H9 (cell line): Measurements from ENCODE around the gene MPL. TPM values are rescaled to one million over a fixed set of nuclear protein-coding genes. Genes with fewer than 3 reads are reported as not detected.

Experiments
- DNase-seq: peaks from one replicate; pipeline ENCODE4 v3.0.0-alpha.2; 2017
- H2AFZ ChIP-seq: one replicate; pipeline ENCODE4 v1.6.1; 2013; ENCODE audit warnings: mild to moderate bottlenecking, low read length, control low read depth, moderate library complexity
- H2AK5ac ChIP-seq: 2 replicates; pipeline ENCODE4 v1.6.1; 2013; ENCODE audit warnings: low read length, control low read depth, mixed read lengths; ENCODE audit not compliant: insufficient read length
- H2BK120ac ChIP-seq: one replicate; pipeline ENCODE4 v1.6.1; 2013; ENCODE audit warnings: low read depth, mild to moderate bottlenecking, low read length, control low read depth, inconsistent platforms; ENCODE audit not compliant: poor library complexity, severe bottlenecking
- H2BK12ac ChIP-seq: 2 replicates; pipeline ENCODE4 v1.6.1; 2013; ENCODE audit warnings: low read length, control low read depth, mixed read lengths, low read depth; ENCODE audit not compliant: insufficient read length
- H2BK15ac ChIP-seq: 2 replicates; pipeline ENCODE4 v1.6.1; 2013; ENCODE audit warnings: low read depth, low read length, control low read depth
- H2BK20ac ChIP-seq: one replicate; pipeline ENCODE4 v1.6.1; 2013; ENCODE audit warnings: low read depth, mild to moderate bottlenecking, low read length, control low read depth, inconsistent platforms; ENCODE audit not compliant: poor library complexity, severe bottlenecking
- H2BK5ac ChIP-seq: 2 replicates; pipeline ENCODE4 v1.6.1; 2013; ENCODE audit warnings: low read length, control low read depth, mixed read lengths; ENCODE audit not compliant: insufficient read length
- H3K14ac ChIP-seq: 2 replicates; pipeline ENCODE4 v1.6.1; 2013; ENCODE audit warnings: low read length, control low read depth; ENCODE audit not compliant: insufficient read depth
- H3K18ac ChIP-seq: 2 replicates; pipeline ENCODE4 v1.6.1; 2013; ENCODE audit warnings: low read depth, mild to moderate bottlenecking, mixed read lengths, low read length, control low read depth; ENCODE audit not compliant: insufficient read length
- H3K23ac ChIP-seq: 2 replicates; pipeline ENCODE4 v1.6.1; 2013; ENCODE audit warnings: low read length, control low read depth, mixed read lengths, low read depth; ENCODE audit not compliant: insufficient read length
- H3K23me2 ChIP-seq: 2 replicates; pipeline ENCODE4 v1.6.1; 2013; ENCODE audit warnings: low read depth, mild to moderate bottlenecking, mixed read lengths, low read length, control low read depth; ENCODE audit not compliant: insufficient read length, poor library complexity, severe bottlenecking
- H3K27ac ChIP-seq: 2 replicates; pipeline ENCODE4 v1.5.1; 2013; ENCODE audit warnings: low read length, control low read depth, mixed read lengths, low read depth; ENCODE audit not compliant: insufficient read length
- H3K27me3 ChIP-seq: 2 replicates; pipeline ENCODE4 v1.6.1; 2013; ENCODE audit warnings: low read length, control low read depth, inconsistent platforms; ENCODE audit not compliant: insufficient read depth
- H3K4ac ChIP-seq: 2 replicates; pipeline ENCODE4 v1.6.1; 2013; ENCODE audit warnings: low read depth, mild to moderate bottlenecking, control low read depth, inconsistent platforms, low read length, moderate library complexity
- H3K4me1 ChIP-seq: 2 replicates; pipeline ENCODE4 v1.6.1; 2013; ENCODE audit warnings: low read length, control low read depth, inconsistent platforms; ENCODE audit not compliant: insufficient read depth
- H3K4me2 ChIP-seq: 2 replicates; pipeline ENCODE4 v1.6.1; 2013; ENCODE audit warnings: low read length, control low read depth, mixed read lengths; ENCODE audit not compliant: insufficient read length, insufficient read depth
- H3K56ac ChIP-seq: 2 replicates; pipeline ENCODE4 v1.6.1; 2013; ENCODE audit warnings: low read depth, mild to moderate bottlenecking, mixed read lengths, low read length, control low read depth; ENCODE audit not compliant: insufficient read length
- H3K79me1 ChIP-seq: 2 replicates; pipeline ENCODE4 v1.6.1; 2013; ENCODE audit warnings: low read depth, mild to moderate bottlenecking, moderate library complexity, low read length, control low read depth, inconsistent platforms; ENCODE audit not compliant: insufficient read depth, poor library complexity, severe bottlenecking
- H3K79me2 ChIP-seq: 2 replicates; pipeline ENCODE4 v1.6.1; 2013; ENCODE audit warnings: low read length, control low read depth, inconsistent platforms; ENCODE audit not compliant: insufficient read depth
- H3K9ac ChIP-seq: 2 replicates; pipeline ENCODE4 v1.6.1; 2013; ENCODE audit warnings: low read length, control low read depth, mixed read lengths; ENCODE audit not compliant: insufficient read length; ENCODE audit errors: extremely low read depth
- H3K9me3 ChIP-seq: one replicate; pipeline ENCODE4 v1.6.1; 2013; ENCODE audit warnings: low read depth, low read length, inconsistent platforms; ENCODE audit not compliant: control insufficient read depth
- H3T11ph ChIP-seq: one replicate; pipeline ENCODE4 v1.6.1; 2013; ENCODE audit warnings: mild to moderate bottlenecking, low read length, control low read depth, inconsistent platforms
- H4K20me1 ChIP-seq: one replicate; pipeline ENCODE4 v1.6.1; 2013; ENCODE audit not compliant: control insufficient read depth, insufficient read length, insufficient read depth
- H4K5ac ChIP-seq: 2 replicates; pipeline ENCODE4 v1.6.1; 2013; ENCODE audit warnings: low read depth, mild to moderate bottlenecking, mixed read lengths, low read length, control low read depth; ENCODE audit not compliant: insufficient read length
- H4K8ac ChIP-seq: replicated peaks from 2 replicates; pipeline ENCODE4 v1.6.1; 2013; ENCODE audit warnings: low read length, control low read depth, mixed read lengths, low read depth; ENCODE audit not compliant: insufficient read length
- H4K91ac ChIP-seq: 2 replicates; pipeline ENCODE4 v1.6.1; 2013; ENCODE audit warnings: low read depth, mild to moderate bottlenecking, moderate library complexity, mixed read lengths, low read length, control low read depth; ENCODE audit not compliant: insufficient read length
- H3K27ac Mint-ChIP-seq, 3 experiments: 2 replicates in 2 of 3; 3 replicates in 1 of 3; pipeline ENCODE4 v1.8.0; 2020 to 2021; ENCODE audit warnings: mixed read lengths in 3 of 3, mild to moderate bottlenecking in 1 of 3, moderate library complexity in 1 of 3
- H3K27me3 Mint-ChIP-seq: 2 replicates; pipeline ENCODE4 v1.8.0; 2021; ENCODE audit warnings: low read depth, mild to moderate bottlenecking, moderate library complexity, mixed read lengths
- H3K36me3 Mint-ChIP-seq, 3 experiments: 2 replicates in 2 of 3; 3 replicates in 1 of 3; pipeline ENCODE4 v1.8.0; 2020 to 2021; ENCODE audit warnings: low read depth in 3 of 3, mixed read lengths in 3 of 3; ENCODE audit not compliant: insufficient read depth in 1 of 3
- H3K4me1 Mint-ChIP-seq, 2 experiments: 2 replicates each; pipeline ENCODE4 v1.8.0; 2020; ENCODE audit warnings: mixed read lengths in 2 of 2
- H3K4me3 Mint-ChIP-seq, 2 experiments: 2 replicates in 1 of 2; 3 replicates in 1 of 2; pipeline ENCODE4 v1.8.0; 2020 to 2021; ENCODE audit warnings: mild to moderate bottlenecking in 2 of 2, mixed read lengths in 2 of 2, moderate library complexity in 1 of 2
- H3K9me3 Mint-ChIP-seq, 2 experiments: 2 replicates in 1 of 2; 3 replicates in 1 of 2; pipeline ENCODE4 v1.8.0; 2020; ENCODE audit warnings: mild to moderate bottlenecking in 2 of 2, mixed read lengths in 2 of 2, moderate library complexity in 1 of 2
- WGBS: extraction: QIAGEN DNeasy Blood & Tissue Kit; methylation state at CpG from one replicate; pipeline ENCODE4 v1.1.7; 2013; ENCODE audit warnings: missing lambda C conversion rate, low lambda C conversion rate, mixed read lengths; ENCODE audit not compliant: insufficient read length; ENCODE audit errors: extremely low coverage; 5-methylcytosine and 5-hydroxymethylcytosine counted together
- total RNA-seq: library from RNA; stranded (reverse); gene quantifications from 2 replicates; pipeline ENCODE4 v1.2.1, GENCODE V29; 2021
- TF ChIP-seq, protein P1 (sequence below): fragments of 200-600 bp; sonication (generic); conservative IDR thresholded peaks from 3 replicates; pipeline ENCODE4 v1.8.0; 2021; ENCODE audit warnings: antibody characterized with exemption, mild to moderate bottlenecking

The MPL gene
- total RNA-seq, 1 experiment from 2014 or later: not detected

DNA sequence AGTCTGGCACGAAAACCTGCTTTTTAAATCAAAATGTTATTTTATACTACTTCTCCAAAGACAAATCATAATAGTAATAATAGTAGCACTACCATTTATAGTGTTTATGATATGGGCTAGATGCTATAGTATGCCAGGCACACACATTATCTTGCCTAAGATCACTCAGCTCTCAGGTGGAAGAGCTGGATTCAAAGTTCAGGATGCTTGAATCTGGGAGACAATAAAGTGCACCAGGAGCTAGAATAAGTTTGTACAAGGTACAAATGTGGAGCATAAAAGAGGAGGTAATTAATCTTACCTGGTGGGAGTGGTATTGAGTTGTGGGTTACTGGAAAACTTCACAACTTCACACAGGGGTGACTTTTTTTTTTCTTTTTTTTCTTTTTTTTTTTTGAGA, 40.2 kb downstream of the MPL start:
- peaks cover 0 to 11% (median 2%) of the 10 kb centered on the region in 3 experiments; a peak in 3 of 7 replicates for H3K36me3 Mint-ChIP-seq
- Histone ChIP-seq H3K79me2 (no peaks in the 10 kb centered on the region), H2BK15ac (no peak overlapping the region), H3K9me3 (no peaks in the 10 kb centered on the region), H3K56ac (no peak overlapping the region), H3K9ac (no peak overlapping the region), H2AK5ac (no peak overlapping the region), H2BK20ac (no peak overlapping the region), H4K5ac (no peak overlapping the region), H3K4ac (no peak overlapping the region), H2AFZ (no peak overlapping the region), H3K23me2 (no peaks in the 10 kb centered on the region), H4K20me1 (no peaks in the 10 kb centered on the region), H2BK5ac (no peak overlapping the region), H3T11ph (no peak overlapping the region), H3K4me2 (no peak overlapping the region), H3K4me1 (no peaks in the 10 kb centered on the region), H4K91ac (no peak overlapping the region), H3K27me3 (no peaks in the 10 kb centered on the region), H2BK12ac (no peak overlapping the region), H4K8ac (no peak overlapping the region), H3K27ac (no peak overlapping the region), H3K14ac (no peak overlapping the region), H2BK120ac (no peak overlapping the region), H3K79me1 (no peaks in the 10 kb centered on the region), H3K18ac (no peak overlapping the region), H3K23ac (no peak overlapping the region)
- WGBS: no CpG with 5 or more reads among the region's 1 CpG
- H3K4me3 Mint-ChIP-seq: no peak overlapping the region
- TF ChIP-seq, protein P1, sequence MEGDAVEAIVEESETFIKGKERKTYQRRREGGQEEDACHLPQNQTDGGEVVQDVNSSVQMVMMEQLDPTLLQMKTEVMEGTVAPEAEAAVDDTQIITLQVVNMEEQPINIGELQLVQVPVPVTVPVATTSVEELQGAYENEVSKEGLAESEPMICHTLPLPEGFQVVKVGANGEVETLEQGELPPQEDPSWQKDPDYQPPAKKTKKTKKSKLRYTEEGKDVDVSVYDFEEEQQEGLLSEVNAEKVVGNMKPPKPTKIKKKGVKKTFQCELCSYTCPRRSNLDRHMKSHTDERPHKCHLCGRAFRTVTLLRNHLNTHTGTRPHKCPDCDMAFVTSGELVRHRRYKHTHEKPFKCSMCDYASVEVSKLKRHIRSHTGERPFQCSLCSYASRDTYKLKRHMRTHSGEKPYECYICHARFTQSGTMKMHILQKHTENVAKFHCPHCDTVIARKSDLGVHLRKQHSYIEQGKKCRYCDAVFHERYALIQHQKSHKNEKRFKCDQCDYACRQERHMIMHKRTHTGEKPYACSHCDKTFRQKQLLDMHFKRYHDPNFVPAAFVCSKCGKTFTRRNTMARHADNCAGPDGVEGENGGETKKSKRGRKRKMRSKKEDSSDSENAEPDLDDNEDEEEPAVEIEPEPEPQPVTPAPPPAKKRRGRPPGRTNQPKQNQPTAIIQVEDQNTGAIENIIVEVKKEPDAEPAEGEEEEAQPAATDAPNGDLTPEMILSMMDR: no peak
- no peaks in the 10 kb centered on the region for H3K9me3 Mint-ChIP-seq
- no peak overlapping the region for H3K27ac Mint-ChIP-seq
- no peaks in the 10 kb centered on the region for H3K27me3 Mint-ChIP-seq
- DNase-seq: no peak
- peaks cover 3 to 7% of the 10 kb centered on the region in 2 experiments for H3K4me1 Mint-ChIP-seq
